ENCODE measurements around the gene SLC12A2.

SLC12A2 gene

DNA sequence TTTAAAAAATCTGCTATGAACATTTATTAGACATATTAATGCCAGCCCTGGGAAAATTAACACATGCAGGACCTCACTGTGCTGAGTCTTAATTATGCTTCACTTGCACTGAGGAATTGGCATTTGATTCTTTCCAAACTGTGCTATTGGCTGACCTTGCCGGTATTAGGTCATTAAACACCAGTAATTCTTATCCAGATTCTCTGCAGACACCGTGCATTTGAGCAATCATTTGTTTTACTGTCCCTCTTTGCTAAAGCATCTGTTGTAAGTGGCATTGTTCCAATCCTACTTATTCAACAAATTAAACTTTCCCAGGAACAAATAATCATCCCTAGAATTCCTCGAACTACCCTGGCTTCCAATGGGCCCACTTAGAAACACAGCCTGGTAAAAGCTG lies 145.0 kb downstream of the SLC12A2 start:
- DNase-seq, result no peak

DNA sequence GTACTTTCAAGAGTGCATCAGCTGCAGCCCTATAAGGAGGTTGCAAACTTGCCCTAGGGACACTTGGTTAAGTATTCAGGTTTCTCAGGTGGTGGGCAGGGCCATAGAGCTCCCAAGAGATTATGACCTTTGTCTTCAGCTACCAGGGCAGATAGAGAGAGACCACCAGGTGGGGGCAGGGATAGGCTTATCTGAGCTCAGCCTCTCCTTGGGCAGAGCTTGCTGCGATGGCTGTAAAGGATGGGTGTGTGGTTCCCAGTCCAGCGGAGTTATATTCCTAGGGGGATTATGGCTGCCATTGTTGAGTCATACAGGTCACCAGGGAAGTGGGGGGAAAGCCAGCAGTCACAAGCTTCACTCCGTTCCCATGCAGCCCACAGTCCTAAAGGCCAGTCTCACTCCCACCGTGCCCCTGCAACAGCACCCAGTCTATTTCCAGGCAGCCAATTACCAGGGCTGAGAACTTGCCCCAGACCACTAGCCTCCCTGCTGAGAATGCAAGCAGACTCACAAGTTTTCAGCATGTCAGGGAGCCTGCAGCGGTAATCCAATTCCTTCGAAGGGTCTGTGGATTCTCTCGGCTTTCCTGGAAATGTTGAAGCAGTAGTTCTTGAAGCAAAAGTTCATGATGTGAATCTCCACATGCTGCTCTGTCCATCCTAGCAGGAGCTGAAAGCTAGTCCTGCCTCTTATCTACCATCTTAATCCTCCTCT lies 151.5 kb downstream of the SLC12A2 start:
- DNase-seq, result no peak

DNA sequence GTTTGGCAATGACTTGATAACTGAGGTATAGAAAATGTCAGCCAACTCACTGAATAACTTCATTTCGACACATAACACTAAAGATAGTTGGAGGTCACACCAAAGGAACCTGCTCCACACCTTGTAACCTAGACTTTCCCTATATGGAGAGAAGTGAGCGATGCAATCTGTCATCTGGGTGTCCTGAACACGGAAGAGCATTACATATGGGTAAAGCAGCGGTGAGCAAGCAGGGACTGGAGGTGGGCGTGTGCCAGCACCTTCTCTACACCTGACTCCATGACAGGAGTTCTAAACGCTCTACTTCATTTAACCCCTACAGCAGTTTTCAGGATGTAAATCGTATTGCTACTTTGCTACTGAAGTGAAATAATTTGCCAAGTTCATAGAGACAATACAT lies 152.8 kb downstream of the SLC12A2 start:
- DNase-seq, result no peak

DNA sequence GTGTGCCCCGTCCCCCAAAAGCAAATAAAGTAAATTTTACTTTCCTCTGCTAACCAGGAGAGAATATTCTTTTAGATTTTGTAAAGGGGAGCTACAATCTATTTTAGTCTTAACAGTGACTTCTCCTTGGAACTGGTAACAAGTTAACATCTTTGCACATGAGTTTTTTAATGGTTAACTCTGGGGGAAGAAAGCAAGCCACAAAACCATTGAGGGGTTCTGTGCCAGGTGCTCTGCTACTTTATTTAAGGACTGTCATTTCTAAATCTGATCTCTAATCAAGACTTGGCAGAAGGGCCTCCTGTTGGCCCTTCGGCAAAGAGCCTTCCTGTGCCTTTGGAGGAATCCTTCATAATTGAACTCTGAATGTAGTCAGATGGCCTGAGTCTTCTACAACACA lies 153.4 kb downstream of the SLC12A2 start:
- no peak for DNase-seq

DNA sequence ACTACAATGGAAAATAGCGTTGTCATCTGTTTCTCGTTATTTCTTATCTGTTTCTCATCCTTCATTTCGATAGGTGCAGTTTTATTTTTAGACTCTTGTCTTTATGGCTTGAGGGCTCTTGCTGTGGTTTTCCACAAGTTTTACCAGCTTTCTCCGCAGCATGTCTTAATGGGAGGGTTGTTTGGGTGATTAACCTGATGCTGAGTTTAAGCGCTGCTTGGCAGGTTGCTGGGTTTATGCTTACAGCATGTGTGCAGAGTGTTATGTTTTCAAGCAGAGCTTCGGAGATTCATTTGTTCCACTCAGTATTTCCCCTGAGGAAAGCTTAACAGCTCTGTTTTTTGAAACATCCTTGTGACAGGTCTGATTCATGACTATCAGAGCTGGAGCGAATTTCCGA lies 154.0 kb downstream of the SLC12A2 start:
- DNase-seq, result no peak

Data from NCI-H1105 (cell line).